ENCODE results near the gene GDNF.
A peak's percentile ranks its signal among the peaks of the same experiment; 100 is the strongest.
"Not testable (repeated sequence)": the region's sequence is repeated elsewhere in the genome, so short reads cannot be mapped to it uniquely, and the experiment has no call there.

The GDNF gene, protein sequence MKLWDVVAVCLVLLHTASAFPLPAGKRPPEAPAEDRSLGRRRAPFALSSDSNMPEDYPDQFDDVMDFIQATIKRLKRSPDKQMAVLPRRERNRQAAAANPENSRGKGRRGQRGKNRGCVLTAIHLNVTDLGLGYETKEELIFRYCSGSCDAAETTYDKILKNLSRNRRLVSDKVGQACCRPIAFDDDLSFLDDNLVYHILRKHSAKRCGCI

GRCh38 chr5:37839407-37840052 lies at the start of gene GDNF:
Gene GDNF, minus strand, starts transcription at chr5:37840041. Its CDS starts 5,245 bp downstream, at chr5:37834796.
- peak; percentile 39 for DNase-seq

DNA sequence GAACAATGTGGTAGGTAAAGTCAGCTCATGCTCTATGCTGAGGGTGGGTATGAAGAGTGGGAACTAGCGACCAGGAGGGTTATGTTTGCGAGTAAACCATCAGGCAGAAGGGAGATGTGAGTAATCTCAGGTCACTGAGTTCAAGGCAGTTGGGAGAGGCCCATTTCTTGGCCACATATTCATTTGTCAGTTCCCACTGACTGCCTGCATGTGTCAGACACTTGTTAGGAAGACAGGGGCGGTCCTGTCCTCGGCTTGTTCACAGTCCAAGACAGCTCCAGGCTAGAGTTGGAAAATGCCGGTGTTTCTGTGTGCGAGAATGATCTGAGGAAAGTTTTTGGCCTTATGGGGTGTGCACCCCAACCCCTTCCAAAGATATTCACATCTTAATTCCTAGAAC lies 48.6 kb upstream of the GDNF start:
- no peak for DNase-seq

DNA sequence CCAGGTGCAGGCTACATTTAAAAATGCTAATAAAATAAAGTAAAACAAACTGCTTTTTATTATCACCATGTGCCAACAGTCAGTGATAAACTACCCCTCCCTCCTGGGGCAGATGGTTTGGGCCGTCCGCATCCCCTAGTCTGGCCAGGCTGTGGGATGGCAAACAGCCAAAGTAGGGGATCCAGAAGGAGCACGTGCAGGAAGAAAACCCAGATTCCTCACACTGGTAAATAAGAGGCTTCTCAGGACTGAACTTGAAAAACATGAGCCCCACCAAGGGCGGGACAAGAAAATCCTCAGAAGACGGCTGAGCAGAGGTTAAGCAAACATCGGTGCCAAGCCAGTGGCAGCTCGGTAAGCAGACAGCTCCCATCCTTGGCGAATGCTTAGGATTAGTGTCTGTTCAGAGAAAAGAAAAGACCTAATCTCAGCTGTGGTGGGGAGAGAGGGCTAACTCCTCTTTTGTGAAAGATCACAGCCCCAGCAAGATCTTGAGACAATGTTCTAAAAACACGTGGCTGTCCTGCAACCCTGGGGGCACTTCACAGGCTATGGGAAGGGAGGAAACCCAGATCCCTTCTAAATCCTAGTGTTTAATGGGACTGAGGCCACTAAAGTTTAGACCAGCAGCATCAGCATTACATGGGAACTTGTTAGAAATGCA lies 46.5 kb upstream of the GDNF start:
- DNase-seq, result no peak

GRCh38 chr5:37882636-37883035 lies 42.8 kb upstream of the GDNF start:
- DNase-seq, result no peak

GRCh38 chr5:37881359-37881758 lies 41.5 kb upstream of the GDNF start:
- no peak for DNase-seq

GRCh38 chr5:37876943-37877342 lies 37.1 kb upstream of the GDNF start:
- no peak for DNase-seq

- no peak for DNase-seq
Measured at GRCh38 chr5:37876245-37876644, 36.4 kb upstream of the GDNF start.

DNA sequence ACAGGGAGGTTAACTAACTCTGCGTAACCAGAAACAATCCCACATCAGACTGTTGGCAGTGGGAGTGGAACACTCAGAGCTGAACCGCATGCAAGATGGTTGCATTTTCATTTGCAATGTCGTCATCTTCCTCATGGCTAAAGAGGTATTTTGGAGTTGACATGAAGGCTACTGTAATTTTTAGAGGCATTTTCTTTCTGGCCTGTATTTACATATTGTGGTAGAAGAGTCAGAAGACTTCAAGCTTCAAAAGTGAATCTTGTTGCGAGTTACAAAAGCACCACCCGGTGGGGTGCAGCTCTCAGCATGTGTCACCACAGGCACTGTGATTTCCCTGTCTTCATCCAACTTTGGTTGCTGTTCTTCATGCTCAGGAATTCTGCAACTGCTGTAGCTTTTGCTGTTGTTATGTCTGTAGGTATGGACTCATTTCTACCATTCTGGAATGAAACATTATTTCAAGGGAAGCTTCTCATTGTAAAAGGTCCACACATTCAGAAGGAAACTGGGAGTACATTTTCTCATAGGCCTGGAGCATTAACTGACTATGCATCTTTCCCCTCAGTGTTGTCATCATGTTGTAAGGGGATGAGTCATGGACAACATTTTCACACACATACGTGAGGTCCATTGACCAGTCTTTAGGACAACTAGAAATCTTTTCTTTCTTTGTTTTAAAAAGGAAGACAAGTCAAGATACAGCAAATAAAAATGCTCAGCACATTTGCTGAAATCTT lies 35.4 kb upstream of the GDNF start:
- DNase-seq, result no peak

DNA sequence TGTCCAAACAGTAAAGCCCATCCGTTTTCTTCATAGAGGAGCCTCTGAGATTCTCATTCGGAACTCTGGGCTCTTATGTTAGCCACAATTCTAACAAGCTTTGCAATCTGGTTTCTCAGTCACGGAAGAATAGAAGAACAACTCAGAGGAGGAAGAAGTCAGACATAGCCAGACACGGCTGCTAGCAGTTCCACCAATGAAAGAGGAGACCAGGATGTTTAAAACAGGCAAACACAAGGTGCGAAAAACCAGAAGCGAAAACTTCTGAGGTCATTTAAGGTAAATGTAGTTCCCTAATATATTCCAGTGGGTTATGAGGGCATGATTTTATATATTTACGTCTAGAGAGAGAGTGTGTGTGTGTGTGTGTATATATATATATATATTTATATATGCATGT lies 34.1 kb upstream of the GDNF start:
- DNase-seq, result no peak

GRCh38 chr5:37871023-37871815 lies 31.4 kb upstream of the GDNF start:
- DNase-seq, result no peak

DNA sequence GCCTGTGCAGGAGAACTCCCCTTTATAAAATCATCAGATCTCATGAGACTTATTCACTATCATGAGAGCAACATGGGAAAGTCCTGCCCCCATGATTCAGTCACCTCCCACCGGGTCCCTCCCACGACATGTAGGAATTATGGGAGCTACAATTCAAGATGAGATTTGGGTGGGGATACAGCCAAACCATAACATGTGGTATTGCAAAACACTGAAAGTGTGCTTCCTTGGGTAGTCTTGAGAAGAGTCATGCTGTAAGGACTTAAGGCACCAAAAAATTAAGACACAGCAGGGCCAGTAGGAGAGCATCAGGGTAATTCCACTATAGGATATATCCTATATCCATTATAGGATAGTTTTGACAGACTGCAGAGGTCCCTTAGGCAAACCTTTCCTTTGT lies 29.4 kb upstream of the GDNF start:
- DNase-seq, result no peak

DNA sequence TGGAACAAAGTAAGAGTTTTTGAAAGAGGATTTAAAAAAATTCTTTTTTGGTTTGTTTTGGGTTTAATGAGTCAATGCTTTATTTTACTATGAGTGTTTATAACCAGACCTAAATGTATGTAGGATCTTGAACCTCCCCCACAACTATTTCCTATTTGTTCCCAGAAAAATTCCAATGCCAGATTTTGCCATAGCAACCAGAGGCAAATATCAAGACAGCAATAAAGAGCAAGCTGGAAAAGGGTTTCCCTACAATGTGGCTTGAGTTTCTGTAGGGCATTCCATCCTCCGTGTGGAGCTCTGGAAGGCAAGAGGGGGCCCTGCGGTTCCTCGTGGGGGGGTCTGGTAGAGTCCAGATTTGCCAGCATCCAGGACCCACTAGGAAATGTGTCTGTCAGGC lies 27.8 kb upstream of the GDNF start:
- DNase-seq, result no peak

- not testable (repeated sequence) for DNase-seq
Measured at GRCh38 chr5:37862907-37863306, 23.1 kb upstream of the GDNF start.

- DNase-seq, result no peak
Measured at GRCh38 chr5:37860206-37860605, 20.4 kb upstream of the GDNF start.

- DNase-seq, result no peak
Measured at GRCh38 chr5:37859805-37860204, 20.0 kb upstream of the GDNF start.

- no peak for DNase-seq
Measured at GRCh38 chr5:37858250-37858649, 18.4 kb upstream of the GDNF start.

GRCh38 chr5:37857696-37858095 lies 17.9 kb upstream of the GDNF start:
- DNase-seq, result no peak

DNA sequence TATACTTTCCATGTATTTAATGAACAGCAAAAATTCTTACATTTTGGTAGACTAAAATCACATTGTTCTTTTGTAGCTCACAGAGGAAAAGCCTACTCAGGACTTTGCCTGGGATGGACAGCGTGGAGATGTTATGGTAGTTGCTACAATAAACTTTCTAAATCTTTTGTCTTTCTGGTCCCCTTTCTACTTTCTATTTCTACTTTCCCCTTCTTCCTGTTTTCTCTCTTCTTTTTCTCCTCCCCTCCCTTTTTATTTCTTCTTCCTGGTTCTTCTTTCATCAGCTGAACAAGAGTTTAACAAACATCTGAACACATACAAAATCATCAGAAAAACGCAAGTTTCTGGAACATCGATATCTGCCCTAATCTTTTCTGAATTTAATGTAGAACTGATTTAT lies 15.6 kb upstream of the GDNF start:
- no peak for DNase-seq

GRCh38 chr5:37851305-37851704 lies 11.5 kb upstream of the GDNF start:
- DNase-seq, result no peak

GRCh38 chr5:37850226-37850865 lies 10.5 kb upstream of the GDNF start:
- DNase-seq, result no peak

DNA sequence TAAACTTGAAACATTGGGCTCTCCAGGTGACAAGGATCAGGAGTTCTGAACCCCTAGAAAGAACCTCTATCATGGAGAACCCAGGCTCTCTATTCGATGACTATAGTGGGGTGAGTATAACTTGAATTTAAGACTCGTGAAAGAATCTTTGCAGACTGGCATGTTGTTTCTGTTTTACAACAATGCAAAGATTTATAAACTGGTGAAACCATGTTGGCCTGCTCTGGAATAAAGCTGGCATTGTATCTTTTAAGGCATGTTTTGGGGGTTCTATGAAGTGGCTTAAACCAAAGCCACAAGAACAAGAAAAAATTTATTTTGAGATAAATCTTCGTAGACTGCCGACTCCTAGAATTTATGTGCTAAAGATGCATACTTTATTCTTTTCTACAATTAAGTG lies 9.8 kb upstream of the GDNF start:
- DNase-seq, result no peak

DNA sequence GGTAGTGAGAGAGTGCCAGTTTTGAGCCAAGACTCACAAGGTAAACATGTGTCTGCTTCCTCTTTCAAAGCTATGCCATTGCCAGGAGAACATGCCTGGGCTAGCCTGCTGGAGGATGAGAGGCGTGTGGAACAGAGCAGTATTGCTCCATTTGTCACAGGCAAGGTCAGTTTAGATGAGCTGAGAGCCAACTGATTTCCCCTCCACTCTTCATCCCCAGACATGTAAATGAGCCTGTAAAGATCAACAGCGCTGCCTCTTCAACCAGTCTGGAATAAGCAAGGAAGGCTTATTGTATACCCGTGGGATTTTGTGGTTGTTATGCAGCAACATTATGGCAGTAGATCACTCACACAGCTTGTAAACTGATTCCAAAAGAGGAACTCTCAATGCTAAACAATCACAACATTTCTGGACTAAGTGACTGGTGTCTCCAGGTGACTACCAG lies 8.2 kb upstream of the GDNF start:
- no peak for DNase-seq

Data from NCI-H748 treated with DMSO at 0.1 percent for 48 hours (cell line).